Activated naive CD8-positive, alpha-beta T cell treated with anti-CD3 and anti-CD28 coated beads for 36 hours (primary cell): ENCODE data around the gene KRTAP4-1. TPM values are rescaled to one million over a fixed set of nuclear protein-coding genes. Genes with fewer than 3 reads are reported as not detected.
"Not testable (repeated sequence)": the region's sequence is repeated elsewhere in the genome, so short reads cannot be mapped to it uniquely, and the experiment has no call there.

Experiments
- DNase-seq: peaks from one replicate; pipeline ENCODE4 v3.0.0; 2021
- H3K27ac Mint-ChIP-seq: one replicate; pipeline ENCODE4 v1.8.0; 2022; ENCODE audit warnings: mild to moderate bottlenecking, moderate library complexity, mixed read lengths
- H3K27me3 Mint-ChIP-seq: one replicate; pipeline ENCODE4 v1.8.0; 2022; ENCODE audit warnings: mild to moderate bottlenecking, mixed read lengths
- H3K36me3 Mint-ChIP-seq: one replicate; pipeline ENCODE4 v1.8.0; 2021; ENCODE audit warnings: mild to moderate bottlenecking, mixed read lengths
- H3K4me1 Mint-ChIP-seq: one replicate; pipeline ENCODE4 v1.8.0; 2021; ENCODE audit warnings: mixed read lengths
- H3K4me3 Mint-ChIP-seq: one replicate; pipeline ENCODE4 v1.8.0; 2022; ENCODE audit warnings: mild to moderate bottlenecking, moderate library complexity, mixed read lengths
- H3K9me3 Mint-ChIP-seq: one replicate; pipeline ENCODE4 v1.8.0; 2022; ENCODE audit warnings: mixed read lengths
- total RNA-seq, 2 experiments: library from RNA; stranded (reverse); gene quantifications; one replicate each; pipeline ENCODE4 v1.2.3, GENCODE V29; 2021

Gene KRTAP4-1
- not detected for total RNA-seq

DNA sequence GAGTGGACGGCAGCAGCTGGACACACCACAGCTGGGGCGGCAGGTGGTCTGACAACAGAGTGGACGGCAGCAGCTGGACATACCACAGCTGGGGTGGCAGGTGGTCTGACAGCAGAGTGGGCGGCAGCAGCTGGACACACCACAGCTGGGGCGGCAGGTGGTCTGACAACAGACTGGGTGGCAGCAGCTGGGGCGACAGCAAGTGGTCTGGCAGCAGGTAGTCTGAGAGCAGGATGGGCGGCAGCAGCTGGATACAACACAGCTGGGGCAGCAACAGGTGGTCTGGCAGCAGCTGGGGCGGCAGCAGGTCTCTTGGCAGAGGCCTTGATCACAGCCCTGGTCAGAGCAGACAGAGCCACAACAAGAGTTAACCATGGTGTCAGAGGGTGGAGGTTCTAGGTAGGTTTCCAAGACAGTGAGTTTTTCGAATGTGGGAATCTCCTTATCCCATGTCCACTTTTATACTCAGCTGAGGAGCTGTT, at the start of gene KRTAP4-1:
Gene KRTAP4-1, minus strand, starts transcription at position 432 of the 482 bp plus-strand sequence. Its CDS starts 57 bp downstream, at position 375.
- H3K27me3 Mint-ChIP-seq = no peaks in the 10 kb centered on the region
- H3K27ac Mint-ChIP-seq = no peak within 1 kb of the TSS
- H3K9me3 Mint-ChIP-seq = no peaks in the 10 kb centered on the region
- no peaks in the 10 kb centered on the region for H3K4me1 Mint-ChIP-seq
- no peaks in the 10 kb centered on the region for H3K36me3 Mint-ChIP-seq
- no peak for DNase-seq
- H3K4me3 Mint-ChIP-seq = no peak within 1 kb of the TSS

DNA sequence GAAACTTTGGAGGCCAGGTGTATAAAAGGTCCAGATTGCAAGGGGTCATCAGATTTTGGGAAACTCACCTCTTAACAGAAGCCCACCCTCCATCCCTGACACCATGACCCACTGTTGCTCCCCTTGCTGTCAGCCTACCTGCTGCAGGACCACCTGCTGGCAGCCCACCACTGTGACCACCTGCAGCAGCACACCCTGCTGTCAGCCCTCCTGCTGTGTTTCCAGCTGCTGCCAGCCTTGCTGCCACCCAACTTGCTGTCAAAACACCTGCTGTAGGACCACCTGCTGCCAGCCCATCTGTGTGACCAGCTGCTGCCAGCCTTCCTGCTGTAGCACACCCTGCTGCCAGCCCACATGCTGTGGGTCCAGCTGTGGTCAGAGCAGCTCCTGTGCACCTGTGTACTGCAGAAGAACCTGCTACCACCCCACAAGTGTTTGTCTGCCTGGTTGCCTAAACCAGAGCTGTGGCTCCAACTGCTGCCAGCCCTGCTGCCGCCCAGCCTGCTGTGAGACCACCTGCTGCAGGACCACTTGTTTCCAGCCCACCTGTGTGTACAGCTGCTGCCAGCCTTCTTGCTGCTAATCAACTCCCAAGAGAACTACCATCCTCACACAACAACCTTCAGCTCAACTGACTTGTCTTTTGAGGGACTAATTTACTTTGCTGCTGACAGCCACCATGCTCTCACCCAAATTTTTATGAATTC, 47.8 kb upstream of the KRTAP4-1 start, which contains the start of gene KRTAP9-3:
Gene KRTAP9-3, plus strand, starts transcription at position 51 of the 707 bp plus-strand sequence. Its CDS starts 53 bp downstream, at position 104.
- not testable (repeated sequence) for DNase-seq, H3K27me3 Mint-ChIP-seq, H3K36me3 Mint-ChIP-seq, H3K4me1 Mint-ChIP-seq, H3K27ac Mint-ChIP-seq, H3K9me3 Mint-ChIP-seq, H3K4me3 Mint-ChIP-seq

DNA sequence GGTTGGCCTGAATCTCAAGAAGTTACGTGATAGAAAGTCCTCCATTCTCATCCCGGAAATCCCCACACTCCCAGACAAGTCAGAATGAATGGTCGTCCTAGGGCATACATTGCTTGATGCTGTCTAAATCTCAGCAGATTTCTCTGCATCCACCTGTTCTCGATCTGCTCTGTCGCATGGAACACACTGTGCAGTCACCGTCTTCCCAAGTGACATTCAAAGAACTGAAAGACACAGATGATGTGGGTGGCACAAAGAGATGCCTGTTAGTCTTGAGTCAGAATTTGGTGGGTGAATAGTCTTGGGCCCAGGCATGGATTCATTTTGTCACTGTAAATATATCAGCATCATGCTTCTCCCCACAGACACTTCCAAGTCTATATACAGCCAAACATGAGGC, 47.0 kb upstream of the KRTAP4-1 start:
- Mint-ChIP-seq H3K27me3 (no peaks in the 10 kb centered on the region), H3K4me3 (no peak overlapping the region)

DNA sequence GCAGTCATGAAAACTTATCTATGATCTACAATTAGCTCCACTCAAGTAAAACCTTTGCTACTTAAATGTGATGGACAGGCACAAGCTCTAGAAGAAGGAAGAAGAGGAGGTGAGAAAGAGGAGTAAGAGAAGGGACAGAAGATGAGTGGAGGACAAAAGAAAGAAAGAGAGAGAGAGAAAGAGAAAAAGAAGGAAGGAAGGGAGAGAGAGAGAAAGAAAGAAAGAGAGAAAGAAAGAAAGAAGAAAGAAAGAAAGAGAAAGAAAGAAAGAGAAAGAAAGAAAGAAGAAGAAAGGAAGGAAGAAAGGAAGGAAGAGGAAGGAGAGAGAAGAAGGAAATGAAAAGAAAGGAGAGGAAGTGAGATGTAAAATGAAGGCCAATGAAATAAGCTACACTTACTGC, 45.4 kb upstream of the KRTAP4-1 start:
- DNase-seq = no peak
- no peaks in the 10 kb centered on the region for H3K27me3 Mint-ChIP-seq
- H3K36me3 Mint-ChIP-seq = no peaks in the 10 kb centered on the region
- peaks cover 4% of the 10 kb centered on the region for H3K4me1 Mint-ChIP-seq
- H3K9me3 Mint-ChIP-seq = no peaks in the 10 kb centered on the region
- H3K4me3 Mint-ChIP-seq = no peak overlapping the region
- H3K27ac Mint-ChIP-seq = no peak overlapping the region

More for the DNA sequence above, 47.0 kb upstream of the KRTAP4-1 start:
- Mint-ChIP-seq H3K27ac (no peak overlapping the region), H3K36me3 (no peaks in the 10 kb centered on the region), H3K4me1 (peaks cover 4% of the 10 kb centered on the region), H3K9me3 (no peaks in the 10 kb centered on the region)
- DNase-seq = no peak

DNA sequence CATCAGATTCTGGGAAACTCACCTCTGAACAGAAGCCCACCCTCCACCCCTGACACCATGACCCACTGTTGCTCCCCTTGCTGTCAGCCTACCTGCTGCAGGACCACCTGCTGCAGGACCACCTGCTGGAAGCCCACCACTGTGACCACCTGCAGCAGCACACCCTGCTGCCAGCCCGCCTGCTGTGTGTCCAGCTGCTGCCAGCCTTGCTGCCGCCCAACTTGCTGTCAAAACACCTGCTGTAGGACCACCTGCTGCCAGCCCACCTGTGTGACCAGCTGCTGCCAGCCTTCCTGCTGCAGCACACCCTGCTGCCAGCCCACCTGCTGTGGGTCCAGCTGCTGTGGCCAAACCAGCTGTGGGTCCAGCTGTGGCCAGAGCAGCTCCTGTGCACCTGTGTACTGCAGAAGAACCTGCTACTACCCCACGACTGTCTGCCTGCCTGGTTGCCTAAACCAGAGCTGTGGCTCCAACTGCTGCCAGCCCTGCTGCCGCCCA, 41.9 kb upstream of the KRTAP4-1 start, which contains the start of gene KRTAP9-2:
Gene KRTAP9-2, plus strand, starts transcription at position 51 of the 498 bp plus-strand sequence. Its CDS starts 7 bp downstream, at position 58.
- H3K4me1 Mint-ChIP-seq, H3K9me3 Mint-ChIP-seq, H3K27ac Mint-ChIP-seq, H3K36me3 Mint-ChIP-seq, H3K4me3 Mint-ChIP-seq, DNase-seq, H3K27me3 Mint-ChIP-seq: not testable (repeated sequence)

DNA sequence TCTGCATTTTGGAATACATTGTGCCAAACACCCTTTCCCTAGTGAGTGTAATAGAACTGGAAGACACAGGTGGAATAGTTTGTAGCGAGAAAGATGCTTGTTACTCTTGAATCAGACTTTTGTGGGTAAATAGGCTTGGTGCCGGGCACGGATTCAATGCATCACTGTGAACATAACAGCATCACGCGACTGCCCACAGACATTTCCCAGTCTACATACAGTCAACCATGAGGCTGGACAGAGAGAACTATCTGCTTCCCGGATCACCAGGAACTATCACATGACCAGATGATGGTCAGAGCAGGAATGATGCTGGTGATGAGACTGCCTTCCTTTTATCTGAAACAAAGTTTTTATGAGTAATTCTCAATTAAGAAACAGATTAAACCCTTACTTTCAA, 41.3 kb upstream of the KRTAP4-1 start:
- no peak overlapping the region for H3K27ac Mint-ChIP-seq
- H3K9me3 Mint-ChIP-seq = no peaks in the 10 kb centered on the region
- H3K27me3 Mint-ChIP-seq = no peaks in the 10 kb centered on the region
- H3K4me3 Mint-ChIP-seq = no peak overlapping the region
- H3K4me1 Mint-ChIP-seq = no peaks in the 10 kb centered on the region
- no peak for DNase-seq
- H3K36me3 Mint-ChIP-seq = no peaks in the 10 kb centered on the region

DNA sequence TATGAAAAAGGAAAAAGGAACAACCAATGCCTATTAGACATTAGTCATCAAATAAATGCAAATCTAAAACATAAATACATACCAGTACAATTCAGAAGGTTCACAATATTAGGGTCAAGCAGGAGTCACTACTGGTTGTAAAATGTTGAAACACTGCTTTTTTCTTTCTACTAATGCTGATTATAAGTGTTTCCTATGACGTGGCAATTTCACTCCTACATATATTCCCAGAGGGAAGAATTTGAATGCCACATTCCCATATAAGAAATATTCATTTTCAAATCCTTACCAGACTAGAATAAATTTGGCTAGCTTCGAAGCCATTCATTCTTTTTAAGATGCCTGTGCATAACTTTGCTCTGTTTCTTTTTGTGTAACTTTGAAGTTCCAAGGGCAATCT, 39.1 kb upstream of the KRTAP4-1 start:
- Mint-ChIP-seq H3K27ac (no peak overlapping the region), H3K27me3 (no peaks in the 10 kb centered on the region), H3K36me3 (no peaks in the 10 kb centered on the region), H3K9me3 (peaks cover 1% of the 10 kb centered on the region), H3K4me3 (no peak overlapping the region), H3K4me1 (no peaks in the 10 kb centered on the region)
- no peak for DNase-seq

DNA sequence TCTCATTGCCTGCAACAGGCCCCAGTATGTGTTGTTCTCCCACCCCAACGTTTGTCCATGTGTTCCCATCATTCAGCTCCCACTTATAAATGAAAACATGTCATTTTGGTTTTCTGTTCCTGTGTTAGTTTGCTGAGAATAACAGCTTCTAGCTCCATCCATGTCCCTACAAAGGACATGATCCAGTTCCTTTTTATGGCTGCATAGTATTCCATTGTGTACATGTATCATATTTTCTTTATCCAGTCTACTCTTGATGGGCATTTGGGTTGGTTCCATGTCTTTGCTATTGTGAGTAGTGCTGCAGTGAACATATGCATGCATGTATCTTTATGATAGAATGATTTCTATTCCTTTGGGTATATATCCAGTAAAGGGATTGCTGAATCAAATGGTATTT, 31.0 kb upstream of the KRTAP4-1 start:
- H3K4me3 Mint-ChIP-seq = no peak overlapping the region
- H3K4me1 Mint-ChIP-seq = peaks cover 5% of the 10 kb centered on the region
- no peak overlapping the region for H3K27ac Mint-ChIP-seq
- no peaks in the 10 kb centered on the region for H3K27me3 Mint-ChIP-seq
- no peaks in the 10 kb centered on the region for H3K36me3 Mint-ChIP-seq
- H3K9me3 Mint-ChIP-seq = peaks cover 1% of the 10 kb centered on the region
- DNase-seq = no peak

DNA sequence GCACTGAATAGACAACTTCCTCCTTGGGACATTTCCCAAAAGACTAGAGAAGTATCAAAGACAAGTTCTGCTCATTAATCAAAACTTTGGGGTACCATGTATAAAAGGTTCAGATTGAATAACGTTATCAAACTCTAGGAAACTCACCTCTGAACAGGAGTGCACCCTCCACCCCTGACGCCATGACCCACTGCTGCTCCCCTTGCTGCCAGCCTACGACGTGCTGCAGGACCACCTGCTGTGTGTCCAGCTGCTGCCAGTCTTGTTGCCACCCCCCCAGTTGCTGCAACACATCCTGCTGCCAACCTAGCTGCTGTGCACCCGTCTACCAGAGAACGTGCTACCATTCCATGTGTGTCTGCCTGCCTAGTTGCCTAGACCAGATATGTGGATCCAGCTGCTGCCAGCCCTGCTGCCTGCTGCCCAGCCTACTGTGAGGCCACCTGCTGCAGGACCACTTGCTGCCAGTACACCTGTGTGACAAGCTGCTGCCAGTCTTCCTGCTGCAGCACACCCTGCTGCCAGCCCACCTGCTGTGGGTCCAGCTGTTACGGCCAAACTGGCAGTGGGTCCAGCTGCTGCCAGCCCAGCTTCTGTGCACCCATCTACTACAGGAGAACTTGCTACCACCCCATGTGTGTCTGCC, 27.9 kb upstream of the KRTAP4-1 start:
- no peaks in the 10 kb centered on the region for H3K27me3 Mint-ChIP-seq
- H3K36me3 Mint-ChIP-seq = no peaks in the 10 kb centered on the region
- peaks cover 5% of the 10 kb centered on the region for H3K4me1 Mint-ChIP-seq
- H3K4me3 Mint-ChIP-seq = no peak overlapping the region
- peaks cover 3% of the 10 kb centered on the region for H3K9me3 Mint-ChIP-seq
- H3K27ac Mint-ChIP-seq = no peak overlapping the region
- no peak for DNase-seq

DNA sequence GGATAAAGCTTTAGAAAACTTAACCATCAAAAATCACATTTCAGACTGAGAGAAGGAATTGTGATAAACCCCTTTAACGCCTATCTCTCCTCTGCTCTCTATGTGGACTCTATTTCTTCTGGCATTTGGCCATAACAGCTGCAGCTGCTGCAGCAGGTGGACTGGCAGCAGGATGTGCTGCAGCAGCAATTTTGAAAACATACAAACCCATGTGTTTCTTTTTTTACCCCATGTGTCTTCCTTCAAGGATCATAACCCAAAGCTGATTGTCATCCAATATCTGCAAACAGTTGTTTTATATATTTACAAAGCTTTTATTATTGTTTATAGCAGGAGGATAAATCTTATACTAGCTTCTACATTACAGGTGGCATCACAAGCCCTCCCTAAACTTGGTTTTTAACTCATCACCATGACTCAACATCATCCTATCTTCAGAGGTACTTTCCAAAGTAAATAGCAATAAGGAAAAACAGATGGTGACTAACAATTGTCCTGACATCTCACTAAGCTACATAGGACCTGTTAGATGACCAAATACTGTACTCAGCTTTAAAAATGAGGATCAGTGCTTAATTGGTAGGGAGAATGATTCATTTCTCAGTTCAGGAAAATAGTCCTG, 27.2 kb upstream of the KRTAP4-1 start:
- peaks cover 3% of the 10 kb centered on the region for H3K9me3 Mint-ChIP-seq
- H3K27me3 Mint-ChIP-seq = no peaks in the 10 kb centered on the region
- no peak overlapping the region for H3K27ac Mint-ChIP-seq
- no peak overlapping the region for H3K4me3 Mint-ChIP-seq
- H3K4me1 Mint-ChIP-seq = peaks cover 5% of the 10 kb centered on the region
- no peak for DNase-seq
- no peaks in the 10 kb centered on the region for H3K36me3 Mint-ChIP-seq

DNA sequence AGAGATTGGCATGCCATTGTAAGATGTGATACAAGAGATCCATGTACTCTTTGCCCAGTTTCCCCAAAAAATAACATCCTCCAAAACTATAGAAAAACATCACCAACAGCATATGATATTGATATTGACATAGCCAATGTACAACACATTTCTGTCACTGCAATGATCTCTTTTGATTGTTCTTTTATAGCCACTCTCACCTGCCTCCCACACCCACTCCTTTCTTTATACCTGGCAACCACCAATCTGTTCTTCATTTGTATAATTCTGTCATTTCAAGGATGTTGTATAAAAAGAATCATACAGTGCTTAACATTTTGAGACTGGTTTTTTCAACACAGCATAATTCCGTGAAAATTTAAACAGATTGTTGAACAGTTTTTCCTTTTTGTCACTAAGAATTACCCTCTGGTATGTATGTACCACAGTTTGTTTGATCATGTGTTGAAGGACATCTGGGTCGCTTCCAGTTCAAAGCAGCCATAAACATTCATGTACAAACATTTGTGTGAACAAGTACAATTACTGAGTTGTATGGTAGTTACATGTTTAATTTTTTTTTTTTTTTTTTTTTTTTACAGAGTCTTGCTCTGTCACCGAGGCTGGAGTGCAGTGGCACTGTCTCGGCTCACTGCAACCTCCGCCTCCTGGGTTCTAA, 14.8 kb upstream of the KRTAP4-1 start:
- DNase-seq = no peak
- Mint-ChIP-seq H3K36me3 (no peaks in the 10 kb centered on the region), H3K9me3 (no peaks in the 10 kb centered on the region), H3K27me3 (no peaks in the 10 kb centered on the region), H3K27ac (no peak overlapping the region), H3K4me1 (no peaks in the 10 kb centered on the region), H3K4me3 (no peak overlapping the region)

DNA sequence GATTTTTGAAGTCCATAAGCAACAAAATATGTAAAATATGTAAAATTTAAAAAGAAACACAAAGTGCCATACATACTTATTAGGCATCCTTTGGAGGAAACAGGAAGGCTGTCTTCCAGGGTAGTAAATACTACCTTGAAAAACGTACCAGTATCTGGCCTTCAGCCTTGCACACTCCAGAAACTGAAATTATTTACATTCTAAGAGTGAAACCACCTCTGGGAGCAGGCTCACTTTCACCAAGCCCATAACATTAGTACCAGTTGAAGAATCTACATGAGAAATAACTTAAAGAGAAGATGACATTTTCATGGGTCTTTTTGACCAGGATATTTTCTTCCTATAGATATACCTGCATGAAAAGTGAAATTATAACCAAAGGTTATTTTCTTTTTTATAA, 11.4 kb upstream of the KRTAP4-1 start:
- Mint-ChIP-seq H3K36me3 (no peaks in the 10 kb centered on the region), H3K27ac (no peak overlapping the region), H3K4me3 (no peak overlapping the region), H3K27me3 (no peaks in the 10 kb centered on the region), H3K4me1 (no peaks in the 10 kb centered on the region), H3K9me3 (peaks cover 3% of the 10 kb centered on the region)
- DNase-seq = no peak

DNA sequence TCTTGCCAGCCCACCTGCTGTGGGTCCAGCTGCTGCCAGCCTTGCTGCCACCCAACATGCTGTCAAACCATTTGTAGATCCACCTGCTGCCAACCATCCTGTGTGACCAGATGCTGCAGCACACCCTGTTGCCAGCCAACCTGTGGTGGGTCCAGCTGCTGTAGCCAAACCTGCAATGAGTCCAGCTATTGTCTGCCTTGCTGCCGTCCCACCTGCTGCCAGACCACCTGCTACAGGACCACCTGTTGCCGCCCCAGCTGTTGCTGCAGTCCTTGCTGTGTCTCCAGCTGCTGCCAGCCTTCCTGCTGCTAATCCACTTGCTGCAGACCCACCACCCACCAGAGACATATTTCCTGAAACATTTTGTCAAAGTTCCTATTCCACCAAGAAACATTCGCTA, 5.6 kb upstream of the KRTAP4-1 start:
- DNase-seq = no peak
- Mint-ChIP-seq H3K4me3 (no peak overlapping the region), H3K27ac (no peak overlapping the region), H3K36me3 (no peaks in the 10 kb centered on the region), H3K27me3 (no peaks in the 10 kb centered on the region), H3K4me1 (no peaks in the 10 kb centered on the region), H3K9me3 (peaks cover 3% of the 10 kb centered on the region)

DNA sequence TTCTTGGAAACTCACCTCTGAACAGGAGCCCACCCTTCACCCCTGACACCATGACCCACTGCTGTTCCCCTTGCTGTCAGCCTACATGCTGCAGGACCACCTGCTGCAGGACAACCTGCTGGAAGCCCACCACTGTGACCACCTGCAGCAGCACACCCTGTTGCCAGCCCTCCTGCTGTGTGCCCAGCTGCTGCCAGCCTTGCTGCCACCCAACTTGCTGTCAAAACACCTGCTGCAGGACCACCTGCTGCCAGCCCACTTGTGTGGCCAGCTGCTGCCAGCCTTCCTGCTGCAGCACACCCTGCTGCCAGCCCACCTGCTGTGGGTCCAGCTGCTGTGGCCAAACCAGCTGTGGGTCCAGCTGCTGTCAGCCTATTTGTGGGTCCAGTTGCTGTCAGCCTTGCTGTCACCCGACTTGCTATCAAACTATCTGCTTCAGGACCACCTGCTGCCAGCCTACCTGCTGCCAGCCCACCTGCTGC, 5.2 kb upstream of the KRTAP4-1 start, which contains the start of gene KRTAP9-1:
Gene KRTAP9-1, plus strand, starts transcription at position 51 of the 482 bp plus-strand sequence. Its CDS starts 0 bp downstream, at position 51.
- not testable (repeated sequence) for H3K4me3 Mint-ChIP-seq, H3K9me3 Mint-ChIP-seq, H3K36me3 Mint-ChIP-seq, H3K4me1 Mint-ChIP-seq, DNase-seq, H3K27ac Mint-ChIP-seq, H3K27me3 Mint-ChIP-seq

DNA sequence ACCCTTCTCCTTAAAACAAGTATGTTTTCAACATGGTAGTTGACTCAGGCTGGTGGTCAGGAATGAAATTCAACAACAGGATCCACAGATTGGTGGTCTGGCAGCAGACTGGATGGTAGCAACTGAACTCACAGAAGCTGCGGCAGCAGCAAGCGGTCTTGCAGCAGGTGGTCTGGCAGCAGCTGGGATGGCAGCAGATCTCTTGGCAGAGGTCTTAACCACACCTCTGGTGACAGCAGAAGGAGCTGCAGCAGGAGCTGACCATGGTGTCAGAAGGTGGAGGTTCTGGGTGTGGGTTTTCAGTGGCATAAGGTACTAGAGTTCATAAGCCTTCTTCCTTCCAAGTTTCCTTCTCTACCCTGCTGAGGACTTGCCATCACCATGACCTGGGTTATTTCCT, 2.2 kb upstream of the KRTAP4-1 start:
- H3K9me3 Mint-ChIP-seq = no peaks in the 10 kb centered on the region
- no peaks in the 10 kb centered on the region for H3K4me1 Mint-ChIP-seq
- no peak overlapping the region for H3K4me3 Mint-ChIP-seq
- H3K27ac Mint-ChIP-seq = no peak overlapping the region
- H3K27me3 Mint-ChIP-seq = no peaks in the 10 kb centered on the region
- H3K36me3 Mint-ChIP-seq = no peaks in the 10 kb centered on the region
- DNase-seq = no peak
